Measurements from ENCODE around the gene ETF1.

ETF1 gene

GRCh38 chr5:138542956-138543729 is at the start of gene ETF1:
TSS of gene ETF1 (minus strand) at chr5:138543236. CDS start at chr5:138542918, 318 bp downstream.
- peak; percentile 99 to 100 for DNase-seq

- no peak for DNase-seq
These were observed 45.2 kb upstream of the ETF1 start for GRCh38 chr5:138588013-138588788.

GRCh38 chr5:138585157-138585556 is 42.1 kb upstream of the ETF1 start:
- no peak for DNase-seq

- DNase-seq, result no peak
These were observed 41.1 kb upstream of the ETF1 start for GRCh38 chr5:138583984-138584637.

- no peak for DNase-seq
These were observed 39.9 kb upstream of the ETF1 start for GRCh38 chr5:138582959-138583358.

GRCh38 chr5:138580777-138581176 is 37.7 kb upstream of the ETF1 start:
- DNase-seq, result no peak

- no peak for DNase-seq
These were observed 37.0 kb upstream of the ETF1 start for GRCh38 chr5:138580001-138580400.

GRCh38 chr5:138579517-138579863 is 36.5 kb upstream of the ETF1 start:
- no peak for DNase-seq

GRCh38 chr5:138577452-138577851 is 34.4 kb upstream of the ETF1 start:
- no peak for DNase-seq

- peak; percentile 97 to 98 for DNase-seq
These were observed 32.4 kb upstream of the ETF1 start, which contains the start of gene HSPA9 for GRCh38 chr5:138575194-138576015. TSS of gene HSPA9 (minus strand) at chr5:138575401. CDS start at chr5:138575318, 83 bp downstream.

GRCh38 chr5:138574744-138575193 is 31.7 kb upstream of the ETF1 start:
- no peak for DNase-seq

- DNase-seq, result no peak
These were observed 31.1 kb upstream of the ETF1 start for GRCh38 chr5:138573949-138574670.

GRCh38 chr5:138573223-138573622 is 30.2 kb upstream of the ETF1 start:
- DNase-seq, result no peak

- DNase-seq, result no peak
These were observed 27.8 kb upstream of the ETF1 start for GRCh38 chr5:138570871-138571270.

- DNase-seq, result no peak
These were observed 26.7 kb upstream of the ETF1 start for GRCh38 chr5:138569782-138570181.

GRCh38 chr5:138568061-138568824 is 25.2 kb upstream of the ETF1 start:
- DNase-seq, result no peak

- DNase-seq, result no peak
These were observed 23.8 kb upstream of the ETF1 start for GRCh38 chr5:138566792-138567191.

GRCh38 chr5:138565100-138565821 is 22.2 kb upstream of the ETF1 start:
- no peak for DNase-seq

- DNase-seq, result no peak
These were observed 21.2 kb upstream of the ETF1 start for GRCh38 chr5:138564242-138564641.

- no peak for DNase-seq
These were observed 20.5 kb upstream of the ETF1 start for GRCh38 chr5:138563340-138564118.
